Activated effector memory CD4-positive, alpha-beta T cell treated with Interleukin-2 at 50 U/mL for 16 hours (primary cell): ENCODE measurements around the gene SLC52A3.
"Not testable (repeated sequence)": the region's sequence is repeated elsewhere in the genome, so short reads cannot be mapped to it uniquely, and the experiment has no call there.

Experiments used
- DNase-seq: peaks from one replicate; pipeline ENCODE4 v3.0.0-alpha.2; 2020

Gene SLC52A3

GRCh38 chr20:768426-768978, at the start of gene SLC52A3:
Gene SLC52A3, minus strand, starts transcription at chr20:768500. Its CDS starts 2,726 bp downstream, at chr20:765774.
- DNase-seq = no peak

DNA sequence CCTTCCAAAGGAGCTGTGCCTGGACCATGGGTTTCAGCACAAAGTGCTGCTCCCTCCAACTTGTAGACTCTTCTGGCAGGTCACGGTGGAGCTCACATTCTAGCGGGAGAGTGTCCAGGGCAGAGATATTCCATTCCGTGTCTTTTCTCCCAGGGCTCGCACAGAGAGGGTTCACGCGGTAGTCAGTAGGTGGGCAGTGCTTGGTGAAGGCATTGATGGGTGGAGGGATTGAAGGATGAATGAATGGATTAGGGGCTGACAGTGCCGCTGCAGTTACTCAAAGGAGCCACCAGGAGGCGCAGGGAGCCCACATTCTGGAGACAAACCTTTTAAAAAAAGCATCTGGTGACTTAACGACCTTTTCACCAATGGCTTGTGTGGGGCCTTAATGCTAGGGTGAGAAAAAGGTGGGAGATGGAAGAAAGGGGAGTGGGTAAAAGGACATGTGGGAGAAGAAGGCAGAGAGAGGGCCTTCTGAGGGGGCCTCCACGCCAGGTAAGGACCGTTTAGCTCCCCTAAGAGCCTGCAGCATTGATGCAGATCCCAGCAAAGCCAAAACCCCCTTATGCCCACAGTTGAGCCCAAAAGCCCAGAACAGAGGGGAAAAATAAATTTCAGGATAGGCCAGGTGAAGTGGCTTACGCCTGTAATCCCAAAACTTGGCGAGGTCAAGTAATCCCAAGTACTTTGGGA, 47.8 kb upstream of the SLC52A3 start:
- peak; percentile 42 for DNase-seq

- DNase-seq = no peak
Measured at GRCh38 chr20:815226-815625, 46.9 kb upstream of the SLC52A3 start.

DNA sequence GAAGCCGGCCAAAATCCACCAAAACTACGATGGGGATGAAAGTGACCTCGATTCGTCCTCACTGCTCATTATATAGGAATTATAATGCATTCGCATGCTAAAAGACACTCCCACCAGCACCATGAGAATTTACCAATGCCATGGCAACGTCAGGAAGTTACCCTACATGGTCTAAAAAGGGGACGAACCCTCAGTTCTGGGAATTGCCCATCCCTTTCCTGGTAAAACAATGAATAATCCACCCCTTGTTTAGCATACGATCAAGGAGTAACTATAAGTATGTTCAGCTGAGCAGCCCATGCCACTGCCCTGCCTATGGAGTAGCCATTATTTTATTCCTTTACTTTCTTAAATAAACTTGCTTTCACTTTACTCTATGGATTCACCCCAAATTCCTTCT, 45.1 kb upstream of the SLC52A3 start:
- no peak for DNase-seq

GRCh38 chr20:812435-812814, 44.1 kb upstream of the SLC52A3 start:
- not testable (repeated sequence) for DNase-seq

- not testable (repeated sequence) for DNase-seq
Measured at GRCh38 chr20:811776-812434, 43.6 kb upstream of the SLC52A3 start.

GRCh38 chr20:805713-806112, 37.4 kb upstream of the SLC52A3 start:
- no peak for DNase-seq

DNA sequence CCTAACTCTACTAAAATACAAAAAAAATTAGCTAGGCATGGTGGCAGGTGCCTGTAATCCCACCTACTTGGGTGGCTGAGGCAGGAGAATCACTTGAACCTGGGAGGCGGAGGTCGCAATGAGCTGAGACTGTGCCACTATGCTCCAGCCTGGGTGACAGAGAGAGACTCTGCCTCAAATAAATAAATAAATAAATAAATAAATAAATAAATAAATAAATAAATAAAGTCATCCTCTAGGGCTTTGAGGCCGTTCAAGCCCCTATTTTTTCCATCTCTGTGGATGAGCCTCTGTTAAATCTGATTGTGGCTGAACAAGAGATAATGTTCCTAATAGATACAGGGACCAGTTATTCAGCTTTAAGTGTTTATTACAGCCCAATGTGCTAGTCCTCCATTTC, 33.4 kb upstream of the SLC52A3 start:
- no peak for DNase-seq

- DNase-seq = not testable (repeated sequence)
Measured at GRCh38 chr20:800026-800425, 31.7 kb upstream of the SLC52A3 start.

- not testable (repeated sequence) for DNase-seq
Measured at GRCh38 chr20:798746-799145, 30.4 kb upstream of the SLC52A3 start.

DNA sequence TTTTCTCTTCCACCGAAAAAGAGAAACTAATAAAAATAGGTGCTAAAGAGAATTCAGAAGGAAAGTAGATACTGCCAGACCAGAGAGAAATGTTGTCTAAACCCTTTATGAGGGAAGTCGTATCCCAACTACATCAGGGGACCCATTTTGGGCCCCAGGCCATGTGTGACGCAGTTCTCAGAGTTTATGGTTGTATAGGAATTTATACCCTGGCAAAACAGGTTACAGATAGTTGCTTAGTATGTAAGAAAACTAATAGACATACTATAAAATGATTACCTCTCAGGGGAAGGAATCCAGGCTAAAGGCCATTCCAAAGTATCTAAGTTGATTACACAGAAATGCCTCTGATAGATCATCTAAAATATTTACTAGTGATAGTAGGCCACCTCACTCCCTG, 28.6 kb upstream of the SLC52A3 start:
- no peak for DNase-seq

- no peak for DNase-seq
Measured at GRCh38 chr20:792248-792647, 23.9 kb upstream of the SLC52A3 start.

DNA sequence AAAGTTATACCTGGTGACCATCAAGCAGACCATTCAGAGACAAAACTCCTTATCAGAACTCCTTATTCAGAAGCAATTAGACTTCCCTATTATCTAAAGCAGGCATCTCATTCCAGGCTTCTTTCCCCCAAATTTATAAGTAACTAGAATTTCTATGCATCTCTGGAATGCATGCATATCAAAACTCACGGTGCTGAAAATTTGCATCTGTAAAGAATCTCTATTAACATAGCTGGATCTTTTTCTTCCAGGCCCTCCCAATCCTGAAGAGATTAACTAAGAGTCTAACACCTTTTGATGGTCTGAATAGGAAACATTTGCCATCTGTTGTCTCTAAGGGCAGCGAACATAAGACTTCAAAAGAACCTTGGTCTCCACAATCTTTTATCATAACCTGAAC, 22.8 kb upstream of the SLC52A3 start:
- no peak for DNase-seq

DNA sequence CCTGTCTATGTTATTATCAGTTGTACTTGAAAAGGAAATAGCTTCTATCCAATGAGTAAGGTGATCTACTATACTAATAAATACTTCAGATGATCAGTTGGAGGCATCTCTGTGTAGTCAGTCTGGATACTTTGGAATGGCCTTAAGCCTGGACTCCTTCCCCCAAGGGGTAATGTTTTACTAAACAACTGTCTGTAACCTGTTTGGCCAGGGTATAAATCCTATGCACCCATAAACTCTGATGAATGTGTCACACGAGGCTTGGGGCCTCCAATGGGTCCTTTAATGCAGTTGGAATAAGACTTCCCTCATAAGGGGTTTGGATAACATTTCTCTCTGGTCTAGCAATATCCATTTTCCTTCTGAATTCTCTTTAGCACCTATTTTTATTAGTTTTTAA, 19.5 kb upstream of the SLC52A3 start:
- DNase-seq = no peak

- DNase-seq = no peak
Measured at GRCh38 chr20:779771-780170, 11.5 kb upstream of the SLC52A3 start.

DNA sequence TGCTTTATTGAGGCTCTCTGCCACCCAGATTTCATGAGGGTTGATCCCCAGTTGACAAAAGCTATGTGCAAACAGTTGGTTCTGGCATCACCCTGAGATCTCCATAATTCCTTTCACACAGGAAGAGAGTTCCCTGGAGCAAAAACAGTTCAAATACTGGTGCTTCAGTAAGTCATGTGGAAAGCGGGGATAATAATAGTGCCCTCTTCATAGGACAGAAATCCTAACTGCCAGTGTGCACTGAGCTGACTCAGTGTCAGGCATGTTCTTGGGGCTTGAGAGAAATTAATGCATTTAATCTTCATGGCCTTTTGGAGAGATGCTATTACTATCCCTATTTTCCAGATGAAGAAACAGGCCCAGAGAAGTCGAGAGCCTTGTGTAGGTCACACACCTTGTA, 7.9 kb upstream of the SLC52A3 start:
- DNase-seq = no peak

- no peak for DNase-seq
Measured at GRCh38 chr20:775679-776135, 7.4 kb upstream of the SLC52A3 start.

DNA sequence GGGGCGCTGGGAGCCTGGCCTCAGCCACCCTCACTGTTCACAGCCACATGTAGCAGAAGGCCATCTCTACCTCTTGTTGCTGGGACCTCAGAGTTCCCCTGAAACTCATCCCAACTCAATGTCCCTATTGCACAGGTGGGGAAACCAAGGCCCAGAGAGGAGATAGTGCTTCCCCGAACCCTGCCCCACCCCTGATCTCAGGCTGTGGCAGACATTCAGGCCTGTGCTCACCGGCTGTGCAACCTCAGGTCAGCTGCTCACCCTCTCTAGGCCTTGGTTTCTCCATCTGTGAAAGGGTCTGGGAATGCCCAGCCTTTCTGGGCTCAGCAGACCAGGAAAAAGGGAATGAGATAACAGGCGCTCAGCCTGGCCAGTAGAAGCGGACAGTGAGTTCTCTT, 6.4 kb upstream of the SLC52A3 start:
- DNase-seq = no peak

- DNase-seq = no peak
Measured at GRCh38 chr20:774016-774659, 5.8 kb upstream of the SLC52A3 start.

DNA sequence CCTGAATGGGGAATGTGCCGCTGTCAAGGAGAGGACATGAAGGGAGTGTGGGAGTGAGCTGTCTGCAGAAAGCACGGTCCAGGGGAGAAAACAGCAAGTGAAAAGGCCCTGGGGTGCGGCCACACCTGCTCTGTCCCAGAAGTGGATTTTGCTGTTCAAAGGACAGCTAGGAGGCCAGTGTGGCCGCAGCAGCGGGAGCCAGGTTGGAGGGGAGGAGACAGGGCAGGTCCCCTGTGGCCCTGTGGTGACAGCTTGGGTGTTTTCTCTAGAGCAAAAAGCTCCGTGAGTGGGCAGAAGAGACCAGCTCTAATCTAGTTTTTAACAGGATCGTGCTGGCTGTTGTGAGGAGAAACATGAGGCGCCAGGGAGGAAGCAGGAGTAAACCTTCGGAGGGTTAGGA, 4.5 kb upstream of the SLC52A3 start:
- DNase-seq = no peak

DNA sequence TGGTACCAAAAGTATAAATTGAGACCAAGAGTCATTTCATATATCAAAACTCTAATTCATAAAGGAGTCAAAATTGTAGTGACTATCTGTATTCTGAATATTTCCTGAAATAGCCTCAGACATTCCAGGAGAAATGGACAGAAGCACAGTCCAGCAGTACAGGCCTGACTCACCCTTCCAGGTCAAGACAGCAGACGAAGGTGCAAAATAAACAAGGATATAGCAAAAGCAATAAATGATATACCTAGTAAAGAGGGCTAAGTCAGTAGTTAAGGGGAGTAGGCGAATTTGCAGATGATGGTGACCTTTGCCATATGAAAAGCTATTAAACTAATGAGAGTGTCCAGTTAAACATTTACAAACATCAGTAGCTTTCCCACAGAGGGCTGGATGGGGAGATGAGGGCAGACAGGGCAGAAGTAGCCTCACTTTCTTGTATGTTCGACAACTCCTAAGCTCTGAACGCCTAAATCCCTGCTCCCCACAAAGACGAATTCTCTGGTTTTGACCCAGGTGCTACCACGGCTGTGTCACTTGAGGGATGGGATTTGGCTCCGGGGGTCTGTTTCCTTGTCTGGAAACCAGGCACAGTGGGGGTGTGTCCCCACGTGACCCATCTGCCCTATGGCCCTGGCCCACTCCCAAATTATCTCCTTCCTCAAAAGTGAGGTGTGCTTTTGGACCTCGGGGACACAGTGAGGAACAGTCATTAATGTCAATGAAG, 3.6 kb upstream of the SLC52A3 start:
- DNase-seq = no peak

GRCh38 chr20:770691-771090, 2.4 kb upstream of the SLC52A3 start:
- no peak for DNase-seq

- no peak for DNase-seq
Measured at GRCh38 chr20:766906-767305, 1.4 kb downstream of the SLC52A3 start.
